Chondrocyte (in vitro differentiated cells): ENCODE measurements around the gene RGS7. TPM values are rescaled to one million over a fixed set of nuclear protein-coding genes. Genes with fewer than 3 reads are reported as not detected.
"Not testable (repeated sequence)": the region's sequence is repeated elsewhere in the genome, so short reads cannot be mapped to it uniquely, and the experiment has no call there.

Experiments used
- DNase-seq: peaks from one replicate; pipeline ENCODE4 v3.0.0; 2021; ENCODE audit warnings: mixed read lengths, low spot score
- H3K27ac Mint-ChIP-seq: one replicate; pipeline ENCODE4 v1.8.0; 2021; ENCODE audit warnings: mild to moderate bottlenecking, moderate library complexity, mixed read lengths; ENCODE audit not compliant: unreplicated experiment
- H3K27me3 Mint-ChIP-seq: 2 replicates; pipeline ENCODE4 v1.8.0; 2021; ENCODE audit warnings: low read depth, mixed read lengths
- H3K36me3 Mint-ChIP-seq: 2 replicates; pipeline ENCODE4 v1.8.0; 2021; ENCODE audit warnings: low read depth, mixed read lengths
- H3K4me1 Mint-ChIP-seq: 2 replicates; pipeline ENCODE4 v1.8.0; 2021; ENCODE audit warnings: low read depth, mild to moderate bottlenecking, mixed read lengths
- H3K4me3 Mint-ChIP-seq: one replicate; pipeline ENCODE4 v1.8.0; 2021; ENCODE audit warnings: mild to moderate bottlenecking, moderate library complexity, mixed read lengths; ENCODE audit not compliant: unreplicated experiment
- H3K9me3 Mint-ChIP-seq: 2 replicates; pipeline ENCODE4 v1.8.0; 2021; ENCODE audit warnings: low read depth, mixed read lengths
- CTCF ChIP-seq: fragments of 200-600 bp; sonication (generic); IDR thresholded peaks from 2 replicates; pipeline ENCODE4 v1.5.0; 2021; ENCODE audit warnings: antibody characterized with exemption, mild to moderate bottlenecking, moderate library complexity
- total RNA-seq: library from RNA; stranded (reverse); gene quantifications from 3 replicates; pipeline ENCODE4 v1.2.1, GENCODE V29; 2021

RGS7 gene
- total RNA-seq, 1 donor from 2014 or later, result 3.9 TPM

DNA sequence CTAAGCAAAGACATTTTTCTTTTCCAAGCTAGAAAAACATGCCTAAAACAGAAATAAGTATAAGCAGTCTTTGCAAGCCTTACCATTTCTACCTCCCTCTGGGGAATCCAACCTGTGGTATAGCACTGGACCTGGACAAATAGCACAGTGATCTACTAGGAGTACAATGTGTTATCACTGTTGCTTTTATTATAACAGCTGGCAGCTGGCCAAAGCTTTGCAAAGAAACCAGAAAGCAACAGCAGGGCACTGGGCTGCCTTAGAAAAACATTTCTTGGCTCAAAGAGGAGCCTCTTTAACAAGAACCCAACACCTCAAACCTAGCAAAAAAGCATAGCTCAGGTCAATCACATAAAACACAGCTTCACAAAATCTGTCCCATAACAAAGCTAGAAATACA, 450.5 kb downstream of the RGS7 start:
- no peak for DNase-seq
- peaks cover 9% of the 10 kb centered on the region for H3K4me1 Mint-ChIP-seq
- H3K36me3 Mint-ChIP-seq, result peaks cover 3% of the 10 kb centered on the region
- H3K4me3 Mint-ChIP-seq, result no peak overlapping the region
- no peaks in the 10 kb centered on the region for H3K27me3 Mint-ChIP-seq
- peaks cover 5% of the 10 kb centered on the region for H3K9me3 Mint-ChIP-seq
- no peak for TF ChIP-seq CTCF
- H3K27ac Mint-ChIP-seq, result no peak overlapping the region

DNA sequence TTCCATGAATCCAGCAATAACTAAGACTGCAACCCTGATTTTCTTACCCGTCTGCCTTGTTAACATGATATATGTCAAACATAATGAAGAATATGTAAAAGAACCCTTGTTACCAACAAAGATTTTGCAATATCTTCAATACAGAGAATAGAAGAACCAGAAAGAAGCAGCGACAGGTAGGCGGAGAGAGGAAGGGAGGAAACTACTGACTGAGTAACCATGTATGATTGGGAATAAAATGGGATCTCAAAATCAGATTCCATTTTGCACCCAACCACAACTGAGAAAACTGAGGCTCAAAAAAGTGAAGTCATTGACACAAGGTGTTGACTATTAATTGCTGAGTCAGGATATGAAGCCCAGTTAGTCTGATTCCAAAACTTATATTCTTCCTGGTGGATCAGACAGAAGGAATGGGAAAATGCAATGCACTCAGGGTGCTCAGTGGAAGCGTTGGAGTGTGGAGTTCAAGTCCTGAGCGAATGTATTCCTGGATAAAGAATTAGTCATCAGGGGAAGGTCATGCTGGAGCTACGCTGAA, 451.7 kb downstream of the RGS7 start:
- TF ChIP-seq CTCF, result no peak
- Mint-ChIP-seq H3K27me3 (no peaks in the 10 kb centered on the region), H3K9me3 (peaks cover 6% of the 10 kb centered on the region), H3K4me3 (no peak overlapping the region), H3K36me3 (peaks cover 4% of the 10 kb centered on the region), H3K27ac (no peak overlapping the region), H3K4me1 (peaks cover 9% of the 10 kb centered on the region)
- DNase-seq, result no peak

GRCh38 chr1:240895424-240895823, 461.6 kb downstream of the RGS7 start:
- peaks cover 30% of the 10 kb centered on the region for H3K9me3 Mint-ChIP-seq
- DNase-seq, H3K4me3 Mint-ChIP-seq, H3K36me3 Mint-ChIP-seq, H3K4me1 Mint-ChIP-seq, H3K27me3 Mint-ChIP-seq, H3K27ac Mint-ChIP-seq: not testable (repeated sequence)

DNA sequence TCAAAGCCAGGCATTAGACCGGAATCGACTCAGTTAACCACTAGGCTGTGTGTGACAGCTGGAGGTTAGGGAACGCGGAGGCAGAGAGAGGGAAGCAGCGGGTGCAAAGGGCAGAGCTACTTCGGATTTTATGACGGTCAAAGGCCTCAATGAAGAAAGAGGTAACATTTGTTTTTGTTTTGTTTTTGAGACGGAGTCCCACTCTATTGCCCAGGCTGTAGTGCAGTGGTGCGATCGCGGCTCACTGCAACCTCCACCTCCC, 468.3 kb downstream of the RGS7 start:
- Mint-ChIP-seq H3K27ac (no peak overlapping the region), H3K36me3 (no peaks in the 10 kb centered on the region), H3K9me3 (peaks cover 9% of the 10 kb centered on the region), H3K27me3 (no peaks in the 10 kb centered on the region), H3K4me1 (no peaks in the 10 kb centered on the region), H3K4me3 (no peak overlapping the region)
- no peak for TF ChIP-seq CTCF
- no peak for DNase-seq

DNA sequence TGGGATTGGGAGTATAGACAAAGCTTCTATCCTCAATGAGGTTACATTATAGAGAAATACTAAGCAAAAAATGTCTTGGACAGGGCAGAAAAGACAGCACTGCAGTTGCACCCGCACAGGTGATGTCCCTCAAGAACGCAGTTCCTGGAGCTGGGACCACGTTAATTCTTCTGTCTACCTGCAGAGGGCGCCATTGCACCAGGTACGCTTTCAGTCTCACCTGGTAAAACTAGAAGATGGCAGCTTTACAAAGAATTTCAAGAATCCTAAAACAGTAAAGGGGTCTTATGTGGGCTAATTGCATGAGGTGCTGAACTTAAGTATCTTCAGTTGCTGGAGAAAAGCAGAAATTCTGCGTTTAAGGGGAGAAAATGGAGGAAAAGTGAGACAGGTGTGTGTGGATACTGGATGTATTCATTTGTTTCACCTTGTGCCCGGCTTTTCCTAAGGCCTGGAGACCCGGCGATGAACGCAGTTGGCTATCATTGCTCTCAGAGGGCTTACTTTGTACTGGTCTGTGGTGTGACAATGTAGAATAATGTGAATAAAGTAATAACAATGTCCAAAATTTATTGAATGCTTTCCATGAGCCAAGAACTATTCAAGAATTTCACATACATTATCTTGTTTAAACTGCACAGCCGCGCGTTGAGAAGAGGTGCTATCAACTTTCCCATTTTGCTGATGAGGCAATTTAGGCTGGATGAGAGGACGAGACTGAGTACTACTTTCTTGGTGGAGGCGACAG, 468.8 kb downstream of the RGS7 start:
- Mint-ChIP-seq H3K4me3 (no peak overlapping the region), H3K27ac (no peak overlapping the region), H3K27me3 (no peaks in the 10 kb centered on the region), H3K4me1 (no peaks in the 10 kb centered on the region), H3K9me3 (peaks cover 9% of the 10 kb centered on the region), H3K36me3 (no peaks in the 10 kb centered on the region)
- peak; percentile 91 for TF ChIP-seq CTCF
- DNase-seq, result no peak

GRCh38 chr1:240883490-240883889, 473.5 kb downstream of the RGS7 start:
- DNase-seq, result no peak
- H3K9me3 Mint-ChIP-seq, result peaks cover 9% of the 10 kb centered on the region
- TF ChIP-seq CTCF, result no peak
- no peak overlapping the region for H3K4me3 Mint-ChIP-seq
- no peaks in the 10 kb centered on the region for H3K36me3 Mint-ChIP-seq
- H3K27me3 Mint-ChIP-seq, result no peaks in the 10 kb centered on the region
- no peaks in the 10 kb centered on the region for H3K4me1 Mint-ChIP-seq
- H3K27ac Mint-ChIP-seq, result no peak overlapping the region

GRCh38 chr1:240882656-240883308, 474.2 kb downstream of the RGS7 start:
- not testable (repeated sequence) for H3K4me1 Mint-ChIP-seq, H3K36me3 Mint-ChIP-seq, DNase-seq, H3K9me3 Mint-ChIP-seq, H3K27ac Mint-ChIP-seq, H3K27me3 Mint-ChIP-seq, H3K4me3 Mint-ChIP-seq
